Middle frontal gyrus (tissue), 1 donor: ENCODE data around the gene CELSR2.

ENCODE experiments used
- DNase-seq: peaks from one replicate; pipeline ENCODE4 v3.0.0-alpha.2; 2015; ENCODE audit warnings: low spot score; ENCODE audit errors: extremely low spot score

The CELSR2 gene

GRCh38 chr1:109251277-109252166, 2.2 kb downstream of the CELSR2 start:
- DNase-seq, result no peak

GRCh38 chr1:109252167-109252892, 3.0 kb downstream of the CELSR2 start:
- DNase-seq, result no peak

- DNase-seq, result no peak
Observed at GRCh38 chr1:109252893-109253802, 3.8 kb downstream of the CELSR2 start.

- DNase-seq, result no peak
Observed at GRCh38 chr1:109253803-109254620, 4.7 kb downstream of the CELSR2 start.

GRCh38 chr1:109254621-109255096, 5.3 kb downstream of the CELSR2 start:
- no peak for DNase-seq

GRCh38 chr1:109255097-109255651, 5.8 kb downstream of the CELSR2 start:
- no peak for DNase-seq

GRCh38 chr1:109255678-109256077, 6.3 kb downstream of the CELSR2 start:
- no peak for DNase-seq

- no peak for DNase-seq
Observed at GRCh38 chr1:109256085-109256484, 6.7 kb downstream of the CELSR2 start.

- DNase-seq, result no peak
Observed at GRCh38 chr1:109256971-109257681, 7.8 kb downstream of the CELSR2 start.

- no peak for DNase-seq
Observed at GRCh38 chr1:109257682-109258421, 8.5 kb downstream of the CELSR2 start.

- no peak for DNase-seq
Observed at GRCh38 chr1:109258481-109259466, 9.4 kb downstream of the CELSR2 start.

GRCh38 chr1:109259674-109260557, 10.6 kb downstream of the CELSR2 start:
- no peak for DNase-seq

- DNase-seq, result no peak
Observed at GRCh38 chr1:109261006-109261405, 11.7 kb downstream of the CELSR2 start.

- no peak for DNase-seq
Observed at GRCh38 chr1:109261578-109261977, 12.2 kb downstream of the CELSR2 start.

GRCh38 chr1:109262231-109263055, 13.1 kb downstream of the CELSR2 start:
- DNase-seq, result no peak

GRCh38 chr1:109263234-109263596, 13.9 kb downstream of the CELSR2 start:
- no peak for DNase-seq
